Stimulated activated memory B cell treated with anti-CD40 and anti-IgM and Interleukin-4, amounts not matched to agents 10 μg/mL and 1 μg/mL and 100 μg/mL, for 72 hours (primary cell): Measurements from ENCODE around the gene ERICH4.

Experiments used
- ATAC-seq: fragments of 150-1000 bp; cut with Tn5 transposase; 2 replicates; pipeline ENCODE4 v1.10.0; 2021
- H3K27ac Mint-ChIP-seq: one replicate; pipeline ENCODE4 v1.8.0; 2022; ENCODE audit warnings: mild to moderate bottlenecking, mixed read lengths
- H3K27me3 Mint-ChIP-seq: one replicate; pipeline ENCODE4 v1.8.0; 2022; ENCODE audit warnings: mixed read lengths
- H3K36me3 Mint-ChIP-seq: one replicate; pipeline ENCODE4 v1.8.0; 2022; ENCODE audit warnings: mixed read lengths
- H3K4me1 Mint-ChIP-seq: one replicate; pipeline ENCODE4 v1.8.0; 2022; ENCODE audit warnings: mixed read lengths
- H3K4me3 Mint-ChIP-seq: one replicate; pipeline ENCODE4 v1.8.0; 2022; ENCODE audit warnings: mild to moderate bottlenecking, moderate library complexity, mixed read lengths
- H3K9me3 Mint-ChIP-seq: one replicate; pipeline ENCODE4 v1.8.0; 2022; ENCODE audit warnings: mixed read lengths

ERICH4 gene

GRCh38 chr19:41409288-41409687 is 33.7 kb upstream of the ERICH4 start:
- Mint-ChIP-seq H3K27ac (no peak overlapping the region), H3K4me3 (no peak overlapping the region), H3K27me3 (no peaks in the 10 kb centered on the region), H3K36me3 (peaks cover 28% of the 10 kb centered on the region), H3K9me3 (no peaks in the 10 kb centered on the region), H3K4me1 (peaks cover 19% of the 10 kb centered on the region)
- ATAC-seq = no peak

- H3K36me3 Mint-ChIP-seq = peaks cover 33% of the 10 kb centered on the region
- H3K27ac Mint-ChIP-seq = no peak overlapping the region
These were observed 32.5 kb upstream of the ERICH4 start for GRCh38 chr19:41410336-41411054.

GRCh38 chr19:41411100-41411967 is 31.6 kb upstream of the ERICH4 start:
- peaks cover 36% of the 10 kb centered on the region for H3K36me3 Mint-ChIP-seq
- no peak overlapping the region for H3K4me3 Mint-ChIP-seq
- no peak for ATAC-seq
- H3K27ac Mint-ChIP-seq = no peak overlapping the region
- H3K4me1 Mint-ChIP-seq = peaks cover 14% of the 10 kb centered on the region
- no peaks in the 10 kb centered on the region for H3K9me3 Mint-ChIP-seq
- no peaks in the 10 kb centered on the region for H3K27me3 Mint-ChIP-seq

More at GRCh38 chr19:41410336-41411054, 32.5 kb upstream of the ERICH4 start:
- Mint-ChIP-seq H3K9me3 (no peaks in the 10 kb centered on the region), H3K4me3 (no peak overlapping the region), H3K27me3 (no peaks in the 10 kb centered on the region), H3K4me1 (peaks cover 14% of the 10 kb centered on the region)
- no peak for ATAC-seq

GRCh38 chr19:41411968-41412265 is 31.0 kb upstream of the ERICH4 start:
- Mint-ChIP-seq H3K27me3 (no peaks in the 10 kb centered on the region), H3K27ac (no peak overlapping the region), H3K4me3 (no peak overlapping the region), H3K4me1 (peaks cover 14% of the 10 kb centered on the region), H3K9me3 (no peaks in the 10 kb centered on the region), H3K36me3 (peaks cover 36% of the 10 kb centered on the region)
- no peak for ATAC-seq

GRCh38 chr19:41412953-41413352 is 30.0 kb upstream of the ERICH4 start:
- H3K4me3 Mint-ChIP-seq = no peak overlapping the region
- H3K9me3 Mint-ChIP-seq = no peaks in the 10 kb centered on the region
- H3K4me1 Mint-ChIP-seq = peaks cover 14% of the 10 kb centered on the region
- ATAC-seq = no peak
- peaks cover 39% of the 10 kb centered on the region for H3K36me3 Mint-ChIP-seq
- H3K27me3 Mint-ChIP-seq = no peaks in the 10 kb centered on the region
- H3K27ac Mint-ChIP-seq = no peak overlapping the region

GRCh38 chr19:41413947-41414346 is 29.0 kb upstream of the ERICH4 start:
- H3K27ac Mint-ChIP-seq = no peak overlapping the region
- no peak overlapping the region for H3K4me3 Mint-ChIP-seq
- ATAC-seq = no peak
- H3K9me3 Mint-ChIP-seq = no peaks in the 10 kb centered on the region
- no peaks in the 10 kb centered on the region for H3K27me3 Mint-ChIP-seq
- peaks cover 12% of the 10 kb centered on the region for H3K4me1 Mint-ChIP-seq
- peaks cover 40% of the 10 kb centered on the region for H3K36me3 Mint-ChIP-seq

GRCh38 chr19:41414461-41414860 is 28.5 kb upstream of the ERICH4 start:
- Mint-ChIP-seq H3K27ac (no peak overlapping the region), H3K4me3 (no peak overlapping the region), H3K27me3 (no peaks in the 10 kb centered on the region), H3K4me1 (peaks cover 7% of the 10 kb centered on the region), H3K9me3 (no peaks in the 10 kb centered on the region), H3K36me3 (peaks cover 45% of the 10 kb centered on the region)
- no peak for ATAC-seq

- Mint-ChIP-seq H3K9me3 (no peaks in the 10 kb centered on the region), H3K27ac (no peak overlapping the region), H3K27me3 (no peaks in the 10 kb centered on the region), H3K4me1 (peaks cover 6% of the 10 kb centered on the region), H3K4me3 (no peak overlapping the region), H3K36me3 (peaks cover 52% of the 10 kb centered on the region)
- ATAC-seq = no peak
These were observed 27.8 kb upstream of the ERICH4 start for GRCh38 chr19:41415154-41415571.

GRCh38 chr19:41416194-41416674 is 26.7 kb upstream of the ERICH4 start:
- Mint-ChIP-seq H3K36me3 (peaks cover 61% of the 10 kb centered on the region), H3K4me1 (peaks cover 6% of the 10 kb centered on the region), H3K27ac (no peak overlapping the region), H3K9me3 (no peaks in the 10 kb centered on the region), H3K4me3 (no peak overlapping the region), H3K27me3 (no peaks in the 10 kb centered on the region)
- no peak for ATAC-seq

- Mint-ChIP-seq H3K36me3 (peaks cover 56% of the 10 kb centered on the region), H3K27ac (no peak overlapping the region), H3K27me3 (no peaks in the 10 kb centered on the region), H3K4me1 (no peaks in the 10 kb centered on the region), H3K9me3 (no peaks in the 10 kb centered on the region), H3K4me3 (no peak overlapping the region)
- ATAC-seq = no peak
These were observed 22.7 kb upstream of the ERICH4 start for GRCh38 chr19:41420101-41420880.

GRCh38 chr19:41421314-41421713 is 21.6 kb upstream of the ERICH4 start:
- no peaks in the 10 kb centered on the region for H3K27me3 Mint-ChIP-seq
- no peak for ATAC-seq
- H3K36me3 Mint-ChIP-seq = peaks cover 61% of the 10 kb centered on the region
- no peak overlapping the region for H3K4me3 Mint-ChIP-seq
- no peak overlapping the region for H3K27ac Mint-ChIP-seq
- no peaks in the 10 kb centered on the region for H3K4me1 Mint-ChIP-seq
- no peaks in the 10 kb centered on the region for H3K9me3 Mint-ChIP-seq

GRCh38 chr19:41421973-41422372 is 21.0 kb upstream of the ERICH4 start:
- no peak for ATAC-seq

GRCh38 chr19:41422456-41422855 is 20.5 kb upstream of the ERICH4 start:
- H3K27me3 Mint-ChIP-seq = no peaks in the 10 kb centered on the region
- H3K9me3 Mint-ChIP-seq = no peaks in the 10 kb centered on the region
- peaks cover 61% of the 10 kb centered on the region for H3K36me3 Mint-ChIP-seq
- ATAC-seq = no peak
- peaks cover 8% of the 10 kb centered on the region for H3K4me1 Mint-ChIP-seq
- H3K27ac Mint-ChIP-seq = no peak overlapping the region
- no peak overlapping the region for H3K4me3 Mint-ChIP-seq

More at GRCh38 chr19:41421973-41422372, 21.0 kb upstream of the ERICH4 start:
- peaks cover 4% of the 10 kb centered on the region for H3K4me1 Mint-ChIP-seq
- H3K27ac Mint-ChIP-seq = no peak overlapping the region
- H3K36me3 Mint-ChIP-seq = peaks cover 63% of the 10 kb centered on the region
- H3K9me3 Mint-ChIP-seq = no peaks in the 10 kb centered on the region
- no peak overlapping the region for H3K4me3 Mint-ChIP-seq
- no peaks in the 10 kb centered on the region for H3K27me3 Mint-ChIP-seq

- H3K9me3 Mint-ChIP-seq = no peaks in the 10 kb centered on the region
- no peaks in the 10 kb centered on the region for H3K27me3 Mint-ChIP-seq
- H3K4me3 Mint-ChIP-seq = no peak overlapping the region
- H3K27ac Mint-ChIP-seq = no peak overlapping the region
- H3K4me1 Mint-ChIP-seq = peaks cover 13% of the 10 kb centered on the region
- no peak for ATAC-seq
- H3K36me3 Mint-ChIP-seq = peaks cover 60% of the 10 kb centered on the region
These were observed 20.0 kb upstream of the ERICH4 start for GRCh38 chr19:41422955-41423354.
